SK-N-SH (cell line): ENCODE results near the gene DIP2A. TPM values are rescaled to one million over a fixed set of nuclear protein-coding genes. Genes with fewer than 3 reads are reported as not detected.

Source experiments
- CTCF ChIA-PET: fragments of 300-600, 350-600 bp; formaldehyde crosslinking; extraction: SDS; loops from one replicate; lab custom pipeline; 2021; lab: Yijun Ruan, JAX
- POLR2A ChIA-PET: fragments of 350-600 bp; sonication (Branson Sonifier 250); formaldehyde crosslinking; extraction: SDS; loops from one replicate; lab custom pipeline; 2020; ENCODE audit warnings: antibody characterized with exemption, inconsistent platforms; lab: Yijun Ruan, JAX
- DNase-seq: peaks from one replicate; pipeline ENCODE4 v3.0.0; 2012
- H2AFZ ChIP-seq: fragments of 200-600 bp; sonication (generic); 2 replicates; pipeline ENCODE4 v1.8.1; 2016; ENCODE audit warnings: antibody characterized with exemption, mild to moderate bottlenecking, low read depth
- H3F3A ChIP-seq: fragments of 200-600 bp; sonication (generic); replicated peaks from 2 replicates; pipeline ENCODE3; 2016; ENCODE audit warnings: antibody characterized with exemption, mild to moderate bottlenecking; ENCODE audit not compliant: insufficient read depth
- H3K27ac ChIP-seq, 2 experiments: fragments of 200-500 bp in 1 of 2; fragments of 200-600 bp in 1 of 2; sonication (Bioruptor generic) in 1 of 2; sonication (generic), shearing (Covaris generic) in 1 of 2; 2 replicates each; pipeline versions ENCODE4 v1.5.1 to v1.6.1; 2014 to 2016; ENCODE audit warnings: low read depth in 2 of 2, inconsistent platforms in 1 of 2, low read length in 1 of 2, mild to moderate bottlenecking in 1 of 2, mixed read lengths in 1 of 2
- H3K27me3 ChIP-seq: fragments of 200-600 bp; sonication (generic), shearing (Covaris generic); 2 replicates; pipeline ENCODE4 v1.6.1; 2016; ENCODE audit warnings: mixed run types; ENCODE audit not compliant: insufficient read depth
- H3K36me3 ChIP-seq, 2 experiments: fragments of 200-500 bp in 1 of 2; fragments of 200-600 bp in 1 of 2; sonication (Bioruptor generic) in 1 of 2; sonication (generic) in 1 of 2; replicated peaks in 1 of 2; 2 replicates each; pipeline versions ENCODE3 to v1.5.1; 2014 to 2016; ENCODE audit warnings: low read length in 1 of 2, mild to moderate bottlenecking in 1 of 2; ENCODE audit not compliant: insufficient read depth in 2 of 2, control insufficient read depth in 1 of 2
- H3K4me1 ChIP-seq, 2 experiments: fragments of 200-500 bp in 1 of 2; fragments of 200-600 bp in 1 of 2; sonication (Bioruptor generic) in 1 of 2; sonication (generic), shearing (Covaris generic) in 1 of 2; 2 replicates each; pipeline versions ENCODE4 v1.5.1 to v1.6.1; 2014 to 2016; ENCODE audit warnings: low read depth in 1 of 2, low read length in 1 of 2, mixed run types in 1 of 2; ENCODE audit not compliant: insufficient read depth in 2 of 2, control insufficient read depth in 1 of 2
- H3K4me2 ChIP-seq: fragments of 200-600 bp; sonication (generic), shearing (Covaris generic); 2 replicates; pipeline ENCODE4 v1.6.1; 2017; ENCODE audit warnings: mixed run types
- H3K4me3 ChIP-seq, 2 experiments: fragments of 200-500 bp in 1 of 2; fragments of 200-600 bp in 1 of 2; sonication (Bioruptor generic) in 1 of 2; sonication (generic), shearing (Covaris generic) in 1 of 2; 2 replicates each; pipeline versions ENCODE4 v1.5.1 to v1.8.1; 2014 to 2016; ENCODE audit warnings: low read depth in 2 of 2, inconsistent platforms in 1 of 2, low read length in 1 of 2, mild to moderate bottlenecking in 1 of 2, mixed read lengths in 1 of 2, moderate library complexity in 1 of 2
- H3K79me2 ChIP-seq: fragments of 200-600 bp; sonication (generic); 2 replicates; pipeline ENCODE4 v1.8.1; 2017; ENCODE audit warnings: mild to moderate bottlenecking; ENCODE audit not compliant: insufficient read depth
- H3K9ac ChIP-seq: fragments of 200-600 bp; sonication (generic); 2 replicates; pipeline ENCODE4 v1.6.1; 2017; ENCODE audit warnings: mixed run types
- H3K9me2 ChIP-seq: fragments of 200-600 bp; sonication (generic); 2 replicates; pipeline ENCODE4 v1.6.1; 2017; ENCODE audit warnings: mixed run types
- H3K9me3 ChIP-seq: fragments of 200-600 bp; sonication (generic); 2 replicates; pipeline ENCODE4 v1.6.1; 2017; ENCODE audit warnings: mixed run types, mild to moderate bottlenecking, moderate library complexity
- H4K20me1 ChIP-seq: fragments of 200-600 bp; sonication (generic); 2 replicates; pipeline ENCODE4 v1.6.1; 2017; ENCODE audit warnings: mild to moderate bottlenecking, mixed run types; ENCODE audit not compliant: insufficient read depth
- EZH2phosphoT487 ChIP-seq: fragments of 200-600 bp; sonication (generic); IDR thresholded peaks from 2 replicates; pipeline ENCODE4 v1.6.1; 2017; ENCODE audit warnings: low read depth, mixed run types, mild to moderate bottlenecking, antibody characterized with exemption, moderate library complexity, borderline replicate concordance
- MEF2A ChIP-seq: IDR thresholded peaks from 2 replicates; pipeline ENCODE4 v1.4.0; 2012; ENCODE audit warnings: low read depth, borderline replicate concordance
- NFIC ChIP-seq: IDR thresholded peaks from 2 replicates; pipeline ENCODE4 v1.4.0; 2012; ENCODE audit warnings: borderline replicate concordance
- NRF1 ChIP-seq: IDR thresholded peaks from 2 replicates; pipeline ENCODE4 v1.6.1; 2012; ENCODE audit warnings: low read depth, mild to moderate bottlenecking, low read length
- PBX3 ChIP-seq: IDR thresholded peaks from 2 replicates; pipeline ENCODE4; 2012
- RAD21 ChIP-seq: IDR thresholded peaks from 2 replicates; pipeline ENCODE4 v1.6.1; 2012; ENCODE audit warnings: mild to moderate bottlenecking, low read length
- REST ChIP-seq: IDR thresholded peaks from 2 replicates; pipeline ENCODE4 v1.6.1; 2012; ENCODE audit warnings: mild to moderate bottlenecking, low read depth, low read length, moderate library complexity
- RXRA ChIP-seq: IDR thresholded peaks from 2 replicates; pipeline ENCODE4 v1.4.0; 2012; ENCODE audit warnings: low read depth, mild to moderate bottlenecking, borderline replicate concordance
- SIN3A ChIP-seq: IDR thresholded peaks from 2 replicates; pipeline ENCODE4 v1.6.1; 2012; ENCODE audit warnings: low read depth, mild to moderate bottlenecking, low read length, moderate library complexity, borderline replicate concordance
- YY1 ChIP-seq: IDR thresholded peaks from 2 replicates; pipeline ENCODE4 v1.4.0; 2012; ENCODE audit warnings: low read depth, mild to moderate bottlenecking
- WGBS: methylation state at CpG from one replicate; pipeline ENCODE4 v1.1.6; 2017; ENCODE audit warnings: low lambda C conversion rate; 5-methylcytosine and 5-hydroxymethylcytosine counted together
- polyA plus RNA-seq, 3 experiments: library from polyadenylated mRNA; depleted of rRNA; stranded (reverse); fragments of >200 nt; gene quantifications; 2 replicates each; pipeline ENCODE4 v1.2.3, GENCODE V29; 2012
- TF ChIP-seq, protein P1 (sequence below): fragments of 200-600 bp; sonication (generic); IDR thresholded peaks from 2 replicates; pipeline ENCODE4 v1.6.1; 2017; ENCODE audit warnings: antibody characterized with exemption, mild to moderate bottlenecking, moderate library complexity

DIP2A gene
- polyA plus RNA-seq, 1 of the 3 experiments (the other 2 are of a cell fraction), result 26.9 TPM

GRCh38 chr21:46568562-46568961 is 109.9 kb downstream of the DIP2A start (continued):
- no peak for TF ChIP-seq SIN3A
- no peak for TF ChIP-seq MEF2A
- TF ChIP-seq PBX3, result no peak
- TF ChIP-seq EZH2phosphoT487, result no peak
- TF ChIP-seq, all 33 proteins: peak for 0

- 95% methylated on average over 1 of the region's 1 CpG for WGBS
- H4K20me1 ChIP-seq, result no peaks in the 10 kb centered on the region
- DNase-seq, result no peak
- POLR2A ChIA-PET, result no interaction called here
- H3K9me3 ChIP-seq, result 0 out of 2 replicates have a peak, but pooled peaks cover 4% of the 10 kb centered on the region
- no peak overlapping the region for H3K4me3 ChIP-seq
- H3K27me3 ChIP-seq, result no peaks in the 10 kb centered on the region
- H3K4me1 ChIP-seq, result no peaks in the 10 kb centered on the region
- no peaks in the 10 kb centered on the region for H3K79me2 ChIP-seq
- CTCF ChIA-PET, result no interaction called here
- H3F3A ChIP-seq, result peaks cover 2% of the 10 kb centered on the region
- no peaks in the 10 kb centered on the region for H3K9me2 ChIP-seq
- no peak overlapping the region for H3K27ac ChIP-seq
- no peak overlapping the region for H2AFZ ChIP-seq
- TF ChIP-seq YY1 (no peak), RAD21 (no peak)
- TF ChIP-seq, protein P1, sequence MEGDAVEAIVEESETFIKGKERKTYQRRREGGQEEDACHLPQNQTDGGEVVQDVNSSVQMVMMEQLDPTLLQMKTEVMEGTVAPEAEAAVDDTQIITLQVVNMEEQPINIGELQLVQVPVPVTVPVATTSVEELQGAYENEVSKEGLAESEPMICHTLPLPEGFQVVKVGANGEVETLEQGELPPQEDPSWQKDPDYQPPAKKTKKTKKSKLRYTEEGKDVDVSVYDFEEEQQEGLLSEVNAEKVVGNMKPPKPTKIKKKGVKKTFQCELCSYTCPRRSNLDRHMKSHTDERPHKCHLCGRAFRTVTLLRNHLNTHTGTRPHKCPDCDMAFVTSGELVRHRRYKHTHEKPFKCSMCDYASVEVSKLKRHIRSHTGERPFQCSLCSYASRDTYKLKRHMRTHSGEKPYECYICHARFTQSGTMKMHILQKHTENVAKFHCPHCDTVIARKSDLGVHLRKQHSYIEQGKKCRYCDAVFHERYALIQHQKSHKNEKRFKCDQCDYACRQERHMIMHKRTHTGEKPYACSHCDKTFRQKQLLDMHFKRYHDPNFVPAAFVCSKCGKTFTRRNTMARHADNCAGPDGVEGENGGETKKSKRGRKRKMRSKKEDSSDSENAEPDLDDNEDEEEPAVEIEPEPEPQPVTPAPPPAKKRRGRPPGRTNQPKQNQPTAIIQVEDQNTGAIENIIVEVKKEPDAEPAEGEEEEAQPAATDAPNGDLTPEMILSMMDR, result no peak
- TF ChIP-seq, all 33 proteins: peak for 0
- H3K36me3 ChIP-seq, result peaks cover 57 to 61% of the 10 kb centered on the region in 2 experiments
- no peak overlapping the region for H3K9ac ChIP-seq
- no peak overlapping the region for H3K4me2 ChIP-seq
Measured at GRCh38 chr21:46569081-46569480, 110.4 kb downstream of the DIP2A start.

DNA sequence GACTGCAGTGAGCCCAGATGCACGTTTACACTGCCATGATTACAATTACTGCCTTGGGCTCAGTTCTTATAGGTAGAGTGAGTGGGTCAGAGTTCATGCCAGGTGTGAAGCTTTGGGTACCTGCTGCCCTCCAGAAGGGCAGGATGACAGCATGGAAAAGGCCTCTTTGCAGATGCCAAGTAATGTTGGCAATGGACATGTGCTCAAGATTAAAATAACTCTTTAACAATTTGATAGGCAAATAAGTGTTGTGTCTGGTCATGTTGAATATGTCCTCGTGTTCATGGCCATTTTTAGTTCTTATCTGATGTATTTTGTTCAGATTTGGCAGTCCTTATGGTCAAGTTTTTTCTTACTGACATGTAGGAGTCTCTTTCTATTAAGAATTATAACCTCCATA is 111.4 kb downstream of the DIP2A start:
- no peaks in the 10 kb centered on the region for H4K20me1 ChIP-seq
- H3K4me1 ChIP-seq, result no peaks in the 10 kb centered on the region
- H3K4me2 ChIP-seq, result no peak overlapping the region
- H3K27me3 ChIP-seq, result no peaks in the 10 kb centered on the region
- no peak overlapping the region for H3K4me3 ChIP-seq
- TF ChIP-seq NRF1 (no peak), RXRA (no peak), NFIC (no peak), REST (no peak), PBX3 (no peak)
- TF ChIP-seq, protein P1, result no peak
- H2AFZ ChIP-seq, result no peak overlapping the region
- H3K9me2 ChIP-seq, result no peaks in the 10 kb centered on the region
- H3K9me3 ChIP-seq, result 0 out of 2 replicates have a peak, but pooled peaks cover 4% of the 10 kb centered on the region
- no peaks in the 10 kb centered on the region for H3K79me2 ChIP-seq
- no peak overlapping the region for H3K27ac ChIP-seq
- CTCF ChIA-PET, result no interaction called here
- H3K36me3 ChIP-seq, result peaks cover 54 to 62% of the 10 kb centered on the region in 2 experiments
- POLR2A ChIA-PET, result no interaction called here
- DNase-seq, result no peak
- H3K9ac ChIP-seq, result no peak overlapping the region
- peaks cover 9% of the 10 kb centered on the region for H3F3A ChIP-seq
- WGBS, result 60% methylated on average over 2 of the region's 2 CpGs
